H9 (cell line): Measurements from ENCODE around the gene EGFL8. TPM values are rescaled to one million over a fixed set of nuclear protein-coding genes. Genes with fewer than 3 reads are reported as not detected.
A peak's percentile ranks its signal among the peaks of the same experiment; 100 is the strongest.

Source experiments
- DNase-seq: peaks from one replicate; pipeline ENCODE4 v3.0.0-alpha.2; 2017
- H2AFZ ChIP-seq: one replicate; pipeline ENCODE4 v1.6.1; 2013; ENCODE audit warnings: mild to moderate bottlenecking, low read length, control low read depth, moderate library complexity
- H2AK5ac ChIP-seq: 2 replicates; pipeline ENCODE4 v1.6.1; 2013; ENCODE audit warnings: low read length, control low read depth, mixed read lengths; ENCODE audit not compliant: insufficient read length
- H2BK120ac ChIP-seq: one replicate; pipeline ENCODE4 v1.6.1; 2013; ENCODE audit warnings: low read depth, mild to moderate bottlenecking, low read length, control low read depth, inconsistent platforms; ENCODE audit not compliant: poor library complexity, severe bottlenecking
- H2BK12ac ChIP-seq: 2 replicates; pipeline ENCODE4 v1.6.1; 2013; ENCODE audit warnings: low read length, control low read depth, mixed read lengths, low read depth; ENCODE audit not compliant: insufficient read length
- H2BK15ac ChIP-seq: 2 replicates; pipeline ENCODE4 v1.6.1; 2013; ENCODE audit warnings: low read depth, low read length, control low read depth
- H2BK20ac ChIP-seq: one replicate; pipeline ENCODE4 v1.6.1; 2013; ENCODE audit warnings: low read depth, mild to moderate bottlenecking, low read length, control low read depth, inconsistent platforms; ENCODE audit not compliant: poor library complexity, severe bottlenecking
- H2BK5ac ChIP-seq: 2 replicates; pipeline ENCODE4 v1.6.1; 2013; ENCODE audit warnings: low read length, control low read depth, mixed read lengths; ENCODE audit not compliant: insufficient read length
- H3K14ac ChIP-seq: 2 replicates; pipeline ENCODE4 v1.6.1; 2013; ENCODE audit warnings: low read length, control low read depth; ENCODE audit not compliant: insufficient read depth
- H3K18ac ChIP-seq: 2 replicates; pipeline ENCODE4 v1.6.1; 2013; ENCODE audit warnings: low read depth, mild to moderate bottlenecking, mixed read lengths, low read length, control low read depth; ENCODE audit not compliant: insufficient read length
- H3K23ac ChIP-seq: 2 replicates; pipeline ENCODE4 v1.6.1; 2013; ENCODE audit warnings: low read length, control low read depth, mixed read lengths, low read depth; ENCODE audit not compliant: insufficient read length
- H3K23me2 ChIP-seq: 2 replicates; pipeline ENCODE4 v1.6.1; 2013; ENCODE audit warnings: low read depth, mild to moderate bottlenecking, mixed read lengths, low read length, control low read depth; ENCODE audit not compliant: insufficient read length, poor library complexity, severe bottlenecking
- H3K27ac ChIP-seq: 2 replicates; pipeline ENCODE4 v1.5.1; 2013; ENCODE audit warnings: low read length, control low read depth, mixed read lengths, low read depth; ENCODE audit not compliant: insufficient read length
- H3K27me3 ChIP-seq: 2 replicates; pipeline ENCODE4 v1.6.1; 2013; ENCODE audit warnings: low read length, control low read depth, inconsistent platforms; ENCODE audit not compliant: insufficient read depth
- H3K4ac ChIP-seq: 2 replicates; pipeline ENCODE4 v1.6.1; 2013; ENCODE audit warnings: low read depth, mild to moderate bottlenecking, control low read depth, inconsistent platforms, low read length, moderate library complexity
- H3K4me1 ChIP-seq: 2 replicates; pipeline ENCODE4 v1.6.1; 2013; ENCODE audit warnings: low read length, control low read depth, inconsistent platforms; ENCODE audit not compliant: insufficient read depth
- H3K4me2 ChIP-seq: 2 replicates; pipeline ENCODE4 v1.6.1; 2013; ENCODE audit warnings: low read length, control low read depth, mixed read lengths; ENCODE audit not compliant: insufficient read length, insufficient read depth
- H3K56ac ChIP-seq: 2 replicates; pipeline ENCODE4 v1.6.1; 2013; ENCODE audit warnings: low read depth, mild to moderate bottlenecking, mixed read lengths, low read length, control low read depth; ENCODE audit not compliant: insufficient read length
- H3K79me1 ChIP-seq: 2 replicates; pipeline ENCODE4 v1.6.1; 2013; ENCODE audit warnings: low read depth, mild to moderate bottlenecking, moderate library complexity, low read length, control low read depth, inconsistent platforms; ENCODE audit not compliant: insufficient read depth, poor library complexity, severe bottlenecking
- H3K79me2 ChIP-seq: 2 replicates; pipeline ENCODE4 v1.6.1; 2013; ENCODE audit warnings: low read length, control low read depth, inconsistent platforms; ENCODE audit not compliant: insufficient read depth
- H3K9ac ChIP-seq: 2 replicates; pipeline ENCODE4 v1.6.1; 2013; ENCODE audit warnings: low read length, control low read depth, mixed read lengths; ENCODE audit not compliant: insufficient read length; ENCODE audit errors: extremely low read depth
- H3K9me3 ChIP-seq: one replicate; pipeline ENCODE4 v1.6.1; 2013; ENCODE audit warnings: low read depth, low read length, inconsistent platforms; ENCODE audit not compliant: control insufficient read depth
- H3T11ph ChIP-seq: one replicate; pipeline ENCODE4 v1.6.1; 2013; ENCODE audit warnings: mild to moderate bottlenecking, low read length, control low read depth, inconsistent platforms
- H4K20me1 ChIP-seq: one replicate; pipeline ENCODE4 v1.6.1; 2013; ENCODE audit not compliant: control insufficient read depth, insufficient read length, insufficient read depth
- H4K5ac ChIP-seq: 2 replicates; pipeline ENCODE4 v1.6.1; 2013; ENCODE audit warnings: low read depth, mild to moderate bottlenecking, mixed read lengths, low read length, control low read depth; ENCODE audit not compliant: insufficient read length
- H4K8ac ChIP-seq: replicated peaks from 2 replicates; pipeline ENCODE4 v1.6.1; 2013; ENCODE audit warnings: low read length, control low read depth, mixed read lengths, low read depth; ENCODE audit not compliant: insufficient read length
- H4K91ac ChIP-seq: 2 replicates; pipeline ENCODE4 v1.6.1; 2013; ENCODE audit warnings: low read depth, mild to moderate bottlenecking, moderate library complexity, mixed read lengths, low read length, control low read depth; ENCODE audit not compliant: insufficient read length
- H3K27ac Mint-ChIP-seq, 3 experiments: 2 replicates in 2 of 3; 3 replicates in 1 of 3; pipeline ENCODE4 v1.8.0; 2020 to 2021; ENCODE audit warnings: mixed read lengths in 3 of 3, mild to moderate bottlenecking in 1 of 3, moderate library complexity in 1 of 3
- H3K27me3 Mint-ChIP-seq: 2 replicates; pipeline ENCODE4 v1.8.0; 2021; ENCODE audit warnings: low read depth, mild to moderate bottlenecking, moderate library complexity, mixed read lengths
- H3K36me3 Mint-ChIP-seq, 3 experiments: 2 replicates in 2 of 3; 3 replicates in 1 of 3; pipeline ENCODE4 v1.8.0; 2020 to 2021; ENCODE audit warnings: low read depth in 3 of 3, mixed read lengths in 3 of 3; ENCODE audit not compliant: insufficient read depth in 1 of 3
- H3K4me1 Mint-ChIP-seq, 2 experiments: 2 replicates each; pipeline ENCODE4 v1.8.0; 2020; ENCODE audit warnings: mixed read lengths in 2 of 2
- H3K4me3 Mint-ChIP-seq, 2 experiments: 2 replicates in 1 of 2; 3 replicates in 1 of 2; pipeline ENCODE4 v1.8.0; 2020 to 2021; ENCODE audit warnings: mild to moderate bottlenecking in 2 of 2, mixed read lengths in 2 of 2, moderate library complexity in 1 of 2
- H3K9me3 Mint-ChIP-seq, 2 experiments: 2 replicates in 1 of 2; 3 replicates in 1 of 2; pipeline ENCODE4 v1.8.0; 2020; ENCODE audit warnings: mild to moderate bottlenecking in 2 of 2, mixed read lengths in 2 of 2, moderate library complexity in 1 of 2
- CTCF ChIP-seq: fragments of 200-600 bp; sonication (generic); conservative IDR thresholded peaks from 3 replicates; pipeline ENCODE4 v1.8.0; 2021; ENCODE audit warnings: antibody characterized with exemption, mild to moderate bottlenecking
- WGBS: extraction: QIAGEN DNeasy Blood & Tissue Kit; methylation state at CpG from one replicate; pipeline ENCODE4 v1.1.7; 2013; ENCODE audit warnings: missing lambda C conversion rate, low lambda C conversion rate, mixed read lengths; ENCODE audit not compliant: insufficient read length; ENCODE audit errors: extremely low coverage; 5-methylcytosine and 5-hydroxymethylcytosine counted together
- total RNA-seq: library from RNA; stranded (reverse); gene quantifications from 2 replicates; pipeline ENCODE4 v1.2.1, GENCODE V29; 2021

EGFL8 gene
- total RNA-seq, 1 experiment from 2014 or later, result 27.2 TPM

- Histone ChIP-seq H2AFZ (no peak overlapping the region), H4K5ac (no peak overlapping the region), H3K9me3 (no peaks in the 10 kb centered on the region), H3K4me1 (no peaks in the 10 kb centered on the region), H3K79me1 (no peaks in the 10 kb centered on the region), H3K9ac (no peak overlapping the region), H2BK5ac (no peak overlapping the region), H4K20me1 (no peaks in the 10 kb centered on the region), H3K23ac (no peak overlapping the region), H3T11ph (no peak overlapping the region), H3K18ac (no peak overlapping the region), H3K27me3 (no peaks in the 10 kb centered on the region), H2BK20ac (no peak overlapping the region), H4K91ac (no peak overlapping the region), H3K56ac (no peak overlapping the region), H3K79me2 (peaks cover 4% of the 10 kb centered on the region; the same call in 1 of the 2 replicates), H3K27ac (no peak overlapping the region), H3K4me2 (no peak overlapping the region), H2BK15ac (no peak overlapping the region), H3K14ac (no peak overlapping the region), H3K4ac (no peak overlapping the region), H4K8ac (no peak overlapping the region), H2BK120ac (no peak overlapping the region), H2AK5ac (no peak overlapping the region), H2BK12ac (no peak overlapping the region), H3K23me2 (peaks cover 6% of the 10 kb centered on the region)
- Mint-ChIP-seq H3K36me3 (peaks cover 32 to 74% (median 62%) of the 10 kb centered on the region in 3 experiments), H3K4me3 (no peak overlapping the region), H3K9me3 (no peaks in the 10 kb centered on the region; a peak in 1 of 5 replicates), H3K27me3 (no peaks in the 10 kb centered on the region; the same call in 1 of the 2 replicates), H3K4me1 (peaks cover 15 to 30% of the 10 kb centered on the region in 2 experiments), H3K27ac (peak overlapping the region in 2 of 3 experiments; percentile 45 to 57; a peak in 4 of 7 replicates)
- DNase-seq, result no peak
- no CpG with 5 or more reads among the region's 10 CpGs for WGBS
- TF ChIP-seq CTCF, result no peak
Measured at GRCh38 chr6:32182555-32182981, 18.2 kb downstream of the EGFL8 start.
